ENCODE data around the gene RAX.

The RAX gene

DNA sequence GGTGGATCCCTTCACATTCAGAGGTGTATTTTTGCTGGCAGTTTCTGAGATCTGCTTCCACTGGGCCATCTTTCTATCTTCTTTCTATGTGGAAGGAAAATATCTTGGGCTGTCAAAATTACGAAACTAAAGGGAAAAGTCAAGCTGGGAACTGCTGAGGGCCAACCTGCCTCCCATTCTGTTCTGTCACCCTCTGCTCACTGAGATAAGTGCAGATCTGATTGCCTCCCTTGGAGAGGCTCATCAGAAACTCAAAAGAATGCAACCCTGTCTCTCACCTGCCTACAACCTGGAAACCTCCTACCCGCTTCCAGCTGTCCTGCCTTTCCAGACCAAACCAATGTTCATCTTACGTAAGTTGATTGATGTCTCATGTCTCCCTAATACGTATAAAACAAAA lies 26.5 kb downstream of the RAX start:
- H3K4me3 ChIP-seq (ENCODE audit: low read depth, low read length) = no peak overlapping the region
- no peak for TF ChIP-seq CTCF (IDR thresholded peaks at IDR 0.05; ENCODE audit: low read depth, low read length)

- TF ChIP-seq CTCF (IDR thresholded peaks at IDR 0.05; ENCODE audit: low read depth, low read length) = no peak
- H3K4me3 ChIP-seq (ENCODE audit: low read depth, low read length) = no peak overlapping the region
Measured at GRCh38 chr18:59242906-59243305, 30.3 kb downstream of the RAX start.

DNA sequence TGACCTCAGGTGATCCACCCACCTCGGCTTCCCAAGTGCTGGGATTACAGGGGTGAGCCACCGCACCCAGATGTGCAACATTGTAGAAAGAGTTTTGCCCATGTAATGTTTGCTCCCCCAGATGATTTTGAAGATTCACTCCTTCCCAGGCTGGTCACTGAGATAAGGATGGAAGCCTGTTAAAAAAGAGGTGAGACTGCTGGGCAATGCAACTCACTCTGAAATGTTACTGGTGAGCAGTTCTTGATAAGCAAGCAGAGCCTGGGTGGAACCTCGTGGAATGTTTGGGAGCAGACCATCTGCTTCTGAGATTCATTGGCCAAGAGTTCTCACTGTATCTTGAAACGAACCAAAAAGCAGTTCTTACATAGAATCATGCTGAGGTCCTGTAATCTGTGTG lies 33.6 kb downstream of the RAX start:
- no peak overlapping the region for H3K4me3 ChIP-seq (ENCODE audit: low read depth, low read length)
- no peak for TF ChIP-seq CTCF (IDR thresholded peaks at IDR 0.05; ENCODE audit: low read depth, low read length)

- no peak for TF ChIP-seq CTCF (IDR thresholded peaks at IDR 0.05; ENCODE audit: low read depth, low read length)
- no peak overlapping the region for H3K4me3 ChIP-seq (ENCODE audit: low read depth, low read length)
Measured at GRCh38 chr18:59238385-59238784, 34.9 kb downstream of the RAX start.

GRCh38 chr18:59233017-59233410 lies 40.2 kb downstream of the RAX start:
- TF ChIP-seq CTCF (IDR thresholded peaks at IDR 0.05; ENCODE audit: low read depth, low read length) = no peak

GRCh38 chr18:59232309-59233016 lies 40.8 kb downstream of the RAX start:
- TF ChIP-seq CTCF (IDR thresholded peaks at IDR 0.05; ENCODE audit: low read depth, low read length) = no peak

More at GRCh38 chr18:59233017-59233410, 40.2 kb downstream of the RAX start:
- H3K4me3 ChIP-seq (ENCODE audit: low read depth, low read length) = no peak overlapping the region

GRCh38 chr18:59231877-59232276 lies 41.4 kb downstream of the RAX start:
- H3K4me3 ChIP-seq (ENCODE audit: low read depth, low read length) = no peak overlapping the region
- no peak for TF ChIP-seq CTCF (IDR thresholded peaks at IDR 0.05; ENCODE audit: low read depth, low read length)

More at GRCh38 chr18:59232309-59233016, 40.8 kb downstream of the RAX start:
- no peak overlapping the region for H3K4me3 ChIP-seq (ENCODE audit: low read depth, low read length)
